A549 (cell line): Measurements from ENCODE around the gene VPS72. TPM values are rescaled to one million over a fixed set of nuclear protein-coding genes. Genes with fewer than 3 reads are reported as not detected.
A peak's percentile ranks its signal among the peaks of the same experiment; 100 is the strongest.

Experiments used
- ATAC-seq, 2 experiments: fragments of 200-7000 bp in 1 of 2; fragments of >200 bp in 1 of 2; cut with Nextera tagmentation in 1 of 2; cut with Tn5 transposase in 1 of 2; 3 replicates each; pipeline versions ENCODE4 v1.8.0 to v1.9.1; 2018 to 2020; ENCODE audit warnings: mild to moderate bottlenecking in 1 of 2, moderate library complexity in 1 of 2
- CTCF ChIA-PET: fragments of 300-600 bp; sonication (Branson Sonifier 250); formaldehyde crosslinking; extraction: SDS; loops from one replicate; lab custom pipeline; 2021; ENCODE audit warnings: antibody characterized with exemption, inconsistent platforms; lab: Yijun Ruan, JAX
- POLR2A ChIA-PET: fragments of 350-600 bp; formaldehyde crosslinking; extraction: SDS; loops from one replicate; lab custom pipeline; 2021; ENCODE audit warnings: antibody characterized with exemption, inconsistent platforms; lab: Yijun Ruan, JAX
- DNase-seq, 2 experiments: peaks; one replicate each; pipeline versions ENCODE4 v3.0.0 to v3.0.0-alpha.2; 2011 to 2016; ENCODE audit warnings: low read depth in 1 of 2, low spot score in 1 of 2
- FAIRE-seq: peaks from 2 replicates; lab custom pipeline; 2011; peaks lifted over from hg19 to GRCh38; lab: Jason Lieb, UNC
- H3K27ac ChIP-seq, 2 experiments: fragments of >200 bp; sonication (Bioruptor Twin); formaldehyde crosslinking; 3 replicates each; pipeline ENCODE4 v1.5.1; 2016 to 2017
- H3K4me1 ChIP-seq: fragments of >200 bp; sonication (Bioruptor Twin); formaldehyde crosslinking; 3 replicates; pipeline ENCODE4 v1.6.1; 2016
- H3K4me2 ChIP-seq: fragments of >200 bp; sonication (Bioruptor Twin); formaldehyde crosslinking; 3 replicates; pipeline ENCODE4 v1.6.1; 2016
- H3K4me3 ChIP-seq: fragments of >200 bp; sonication (Bioruptor Twin); formaldehyde crosslinking; 3 replicates; pipeline ENCODE4 v1.5.1; 2016
- H3K9me3 ChIP-seq: fragments of >200 bp; sonication (Bioruptor Twin); formaldehyde crosslinking; 3 replicates; pipeline ENCODE4 v1.6.1; 2016
- BHLHE40 ChIP-seq: IDR thresholded peaks from 2 replicates; pipeline ENCODE4 v1.6.1; 2012; ENCODE audit warnings: low read depth, low read length, inconsistent platforms
- CHD2 ChIP-seq: fragments of 150-350 bp; IDR thresholded peaks from 2 replicates; pipeline ENCODE4 v1.6.1; 2014; ENCODE audit warnings: low read length; ENCODE audit not compliant: partially characterized antibody
- CHD4 ChIP-seq: fragments of 200-600 bp; sonication (generic); IDR thresholded peaks from 2 replicates; pipeline ENCODE4 v1.6.1; 2016; ENCODE audit warnings: antibody characterized with exemption, mild to moderate bottlenecking, borderline replicate concordance
- CTCF ChIP-seq: fragments of >200 bp; sonication (Bioruptor Twin); formaldehyde crosslinking; IDR thresholded peaks from 3 replicates; pipeline ENCODE4 v1.5.1; 2016
- EHMT2 ChIP-seq: fragments of 200-600 bp; sonication (generic); IDR thresholded peaks from 2 replicates; pipeline ENCODE4 v1.6.1; 2016; ENCODE audit warnings: antibody characterized with exemption, low read depth, mild to moderate bottlenecking, moderate library complexity
- EP300 ChIP-seq, 2 experiments: fragments of >200 bp; sonication (Bioruptor Twin); formaldehyde crosslinking; IDR thresholded peaks; 2 replicates in 1 of 2; 3 replicates in 1 of 2; pipeline ENCODE4 v1.6.1; 2016 to 2017
- FOSB ChIP-seq: fragments of 250-450 bp; sonication (Bioruptor Pico); IDR thresholded peaks from 2 replicates; pipeline ENCODE4 v1.5.0; 2020; ENCODE audit warnings: mild to moderate bottlenecking, moderate library complexity
- FOSL2 ChIP-seq, 2 experiments: fragments of 450-650 bp in 1 of 2; fragments of >200 bp in 1 of 2; sonication (Bioruptor Twin) in 1 of 2; formaldehyde crosslinking; IDR thresholded peaks; 2 replicates each; pipeline versions ENCODE4 v1.5.0 to v1.6.1; 2016 to 2020; ENCODE audit warnings: mild to moderate bottlenecking in 1 of 2, moderate library complexity in 1 of 2
- FOXS1 ChIP-seq: fragments of 250-450 bp; sonication (Bioruptor Pico); IDR thresholded peaks from 2 replicates; pipeline ENCODE4 v1.5.0; 2020; ENCODE audit warnings: mild to moderate bottlenecking, moderate library complexity
- GATA3 ChIP-seq: IDR thresholded peaks from 2 replicates; pipeline ENCODE4 v1.6.1; 2012; ENCODE audit warnings: borderline replicate concordance
- HDAC2 ChIP-seq: fragments of 200-600 bp; sonication (generic); IDR thresholded peaks from 2 replicates; pipeline ENCODE4 v1.6.1; 2016
- HOXA7 ChIP-seq: fragments of 250-450 bp; sonication (Bioruptor Pico); IDR thresholded peaks from 2 replicates; pipeline ENCODE4 v1.5.0; 2020; ENCODE audit warnings: mild to moderate bottlenecking, moderate library complexity
- JUN ChIP-seq, 2 experiments: fragments of >200 bp; sonication (Bioruptor Twin); formaldehyde crosslinking; IDR thresholded peaks; 2 replicates in 1 of 2; 3 replicates in 1 of 2; pipeline ENCODE4 v1.6.1; 2016 to 2017
- KDM1A ChIP-seq: fragments of 200-600 bp; sonication (generic); IDR thresholded peaks from 2 replicates; pipeline ENCODE4 v1.6.1; 2016; ENCODE audit warnings: low read depth, mild to moderate bottlenecking
- NPAS2 ChIP-seq: fragments of 250-450 bp; sonication (Bioruptor Pico); IDR thresholded peaks from 2 replicates; pipeline ENCODE4 v1.8.0; 2022; ENCODE audit warnings: mild to moderate bottlenecking, moderate library complexity, borderline replicate concordance
- NR3C1 ChIP-seq: fragments of >200 bp; sonication (Bioruptor Twin); formaldehyde crosslinking; IDR thresholded peaks from 3 replicates; pipeline ENCODE4 v1.6.1; 2017
- PHF8 ChIP-seq: fragments of 200-600 bp; sonication (generic); IDR thresholded peaks from 2 replicates; pipeline ENCODE4 v1.6.1; 2016; ENCODE audit warnings: low read depth, mild to moderate bottlenecking, antibody characterized with exemption, moderate library complexity, borderline replicate concordance
- POLR2AphosphoS2 ChIP-seq: conservative IDR thresholded peaks from 2 replicates; pipeline ENCODE4 v1.6.1; 2012; ENCODE audit warnings: low read length, improper control_type of control experiment, inconsistent platforms
- RAD21 ChIP-seq, 2 experiments: fragments of >200 bp in 1 of 2; sonication (Bioruptor Twin) in 1 of 2; formaldehyde crosslinking in 1 of 2; IDR thresholded peaks in 1 of 2; conservative IDR thresholded peaks in 1 of 2; 2 replicates in 1 of 2; 3 replicates in 1 of 2; pipeline ENCODE4 v1.6.1; 2012 to 2018; ENCODE audit warnings: inconsistent platforms in 1 of 2
- RNF2 ChIP-seq: fragments of 200-600 bp; sonication (generic); IDR thresholded peaks from 2 replicates; pipeline ENCODE4 v1.6.1; 2016; ENCODE audit warnings: low read depth, mild to moderate bottlenecking, antibody characterized with exemption, moderate library complexity, borderline replicate concordance
- SMC3 ChIP-seq: fragments of >200 bp; sonication (Bioruptor Twin); formaldehyde crosslinking; IDR thresholded peaks from 3 replicates; pipeline ENCODE4 v1.6.1; 2018; ENCODE audit warnings: inconsistent platforms
- ZSCAN20 ChIP-seq: fragments of 250-450 bp; sonication (Bioruptor Pico); IDR thresholded peaks from 2 replicates; pipeline ENCODE4 v1.8.0; 2022; ENCODE audit warnings: mild to moderate bottlenecking, moderate library complexity
- WGBS: methylation state at CpG from one replicate; pipeline ENCODE4 v1.1.6; 2017; ENCODE audit errors: missing lambda C conversion rate; 5-methylcytosine and 5-hydroxymethylcytosine counted together
- polyA plus RNA-seq, 4 experiments: library from polyadenylated mRNA; depleted of rRNA in 3 of 4; stranded (reverse); fragments of >200 nt; fragmentation: RNase III in 1 of 4; extraction: RNeasy Plus Mini Kit Qiagen cat#74134 plus additional on column Dnase treatment in 1 of 4; gene quantifications; 2 replicates in 3 of 4; 3 replicates in 1 of 4; pipeline ENCODE4 v1.2.3, GENCODE V29; 2011 to 2017
- TF ChIP-seq, protein P1 (sequence below): IDR thresholded peaks from 2 replicates; pipeline ENCODE4 v1.6.1; 2012
- TF ChIP-seq, protein P2 (sequence below): fragments of >200 bp; sonication (Bioruptor Twin); formaldehyde crosslinking; IDR thresholded peaks from 3 replicates; pipeline ENCODE4 v1.6.1; 2016

The VPS72 gene
- polyA plus RNA-seq, 2 of the 4 experiments (the other 2 are of a cell fraction) = 50.8 to 81.2 TPM

GRCh38 chr1:151156515-151156819, 33.5 kb downstream of the VPS72 start, which contains the start of gene TNFAIP8L2 (continued):
- TF ChIP-seq CTCF (no peak), SMC3 (no peak), HDAC2 (no peak)
- TF ChIP-seq, all 56 proteins: peak for 0

GRCh38 chr1:151147665-151148064, 42.3 kb downstream of the VPS72 start:
- Histone ChIP-seq H3K4me3 (no peak overlapping the region), H3K4me2 (no peak overlapping the region; the same call in 2 of the 3 replicates), H3K4me1 (peaks cover 10% of the 10 kb centered on the region; the same call in 2 of the 3 replicates), H3K27ac (no peak overlapping the region), H3K9me3 (no peaks in the 10 kb centered on the region)
- FAIRE-seq (no peak), DNase-seq (no peak), ATAC-seq (no peak)
- 94% methylated on average over 2 of the region's 2 CpGs for WGBS
- ChIA-PET CTCF (interaction anchor here (1.6 kb wide), 1 partner anchor 76 kb away, joined by 5 read pairs; the partner anchor contains the start of gene GABPB2), POLR2A (interaction anchor here (0.5 kb wide), 1 partner anchor 45 kb away, joined by 4 read pairs; no protein-coding TSS in a partner anchor)
- no peak for TF ChIP-seq CHD4
- TF ChIP-seq, protein P1, sequence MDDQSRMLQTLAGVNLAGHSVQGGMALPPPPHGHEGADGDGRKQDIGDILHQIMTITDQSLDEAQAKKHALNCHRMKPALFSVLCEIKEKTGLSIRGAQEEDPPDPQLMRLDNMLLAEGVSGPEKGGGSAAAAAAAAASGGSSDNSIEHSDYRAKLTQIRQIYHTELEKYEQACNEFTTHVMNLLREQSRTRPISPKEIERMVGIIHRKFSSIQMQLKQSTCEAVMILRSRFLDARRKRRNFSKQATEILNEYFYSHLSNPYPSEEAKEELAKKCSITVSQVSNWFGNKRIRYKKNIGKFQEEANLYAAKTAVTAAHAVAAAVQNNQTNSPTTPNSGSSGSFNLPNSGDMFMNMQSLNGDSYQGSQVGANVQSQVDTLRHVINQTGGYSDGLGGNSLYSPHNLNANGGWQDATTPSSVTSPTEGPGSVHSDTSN = no peak
- TF ChIP-seq BHLHE40 = no peak
- no peak for TF ChIP-seq FOSL2 (IDR thresholded peaks at IDR 0.05)
- no peak for TF ChIP-seq FOSL2 (CRISPR knock-in tag; IDR thresholded peaks at IDR 0.05)
- no peak for TF ChIP-seq NPAS2 (CRISPR knock-in tag)
- TF ChIP-seq EHMT2 = no peak
- TF ChIP-seq HOXA7 (CRISPR knock-in tag) = no peak
- TF ChIP-seq RNF2 = no peak
- TF ChIP-seq KDM1A = no peak
- TF ChIP-seq FOSB (CRISPR knock-in tag) = no peak

DNA sequence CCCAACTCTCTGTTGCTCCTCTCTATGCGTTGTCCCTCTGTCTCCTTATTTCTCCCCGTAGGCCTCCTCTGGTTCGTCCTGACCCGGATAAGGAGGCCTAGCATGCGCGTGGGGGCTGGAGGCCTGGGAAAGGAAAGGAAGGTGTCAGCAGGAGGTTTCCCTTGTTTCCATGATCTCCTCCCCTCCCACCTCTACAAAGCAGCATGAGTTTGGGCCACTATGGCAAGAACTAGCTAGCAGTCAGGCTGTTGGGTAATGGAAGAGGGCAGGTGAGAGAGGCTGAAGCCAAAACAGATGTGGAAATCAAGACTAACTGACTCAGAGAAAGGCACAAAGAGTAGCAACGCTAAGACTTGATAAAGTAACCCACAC, 42.9 kb downstream of the VPS72 start:
- no peak for FAIRE-seq
- POLR2A ChIA-PET = interaction anchor here (0.5 kb wide), 1 partner anchor 45 kb away, joined by 4 read pairs; no protein-coding TSS in a partner anchor
- Histone ChIP-seq H3K9me3 (no peaks in the 10 kb centered on the region), H3K4me2 (peak overlapping the region; percentile 94), H3K27ac (peak overlapping the region in 1 of 2 experiments; percentile 52; a peak in 2 of 6 replicates), H3K4me3 (peak overlapping the region; percentile 66), H3K4me1 (peaks cover 10% of the 10 kb centered on the region; the same call in 2 of the 3 replicates)
- ATAC-seq = peak in 1 of 2 experiments; percentile 6; a peak in 2 of 6 replicates
- TF ChIP-seq NR3C1 = no peak
- TF ChIP-seq POLR2AphosphoS2 = no peak
- no peak for TF ChIP-seq FOSL2 (IDR thresholded peaks at IDR 0.05)
- no peak for TF ChIP-seq FOSL2 (CRISPR knock-in tag; IDR thresholded peaks at IDR 0.05)
- TF ChIP-seq FOXS1 (CRISPR knock-in tag) = no peak
- no peak for TF ChIP-seq EP300 (IDR thresholded peaks at IDR 0.05)
- no peak for TF ChIP-seq FOSB (CRISPR knock-in tag)
- no peak for TF ChIP-seq GATA3
- no peak for TF ChIP-seq HDAC2
- TF ChIP-seq PHF8 = no peak
- no peak for TF ChIP-seq ZSCAN20 (CRISPR knock-in tag)
- no peak for TF ChIP-seq CHD2
- TF ChIP-seq RAD21 (conservative IDR thresholded peaks at IDR 0.05 in 1 of 2, IDR thresholded peaks at IDR 0.05 in 1 of 2) = no peak
- TF ChIP-seq JUN (IDR thresholded peaks at IDR 0.05) = no peak
- TF ChIP-seq, protein P2, sequence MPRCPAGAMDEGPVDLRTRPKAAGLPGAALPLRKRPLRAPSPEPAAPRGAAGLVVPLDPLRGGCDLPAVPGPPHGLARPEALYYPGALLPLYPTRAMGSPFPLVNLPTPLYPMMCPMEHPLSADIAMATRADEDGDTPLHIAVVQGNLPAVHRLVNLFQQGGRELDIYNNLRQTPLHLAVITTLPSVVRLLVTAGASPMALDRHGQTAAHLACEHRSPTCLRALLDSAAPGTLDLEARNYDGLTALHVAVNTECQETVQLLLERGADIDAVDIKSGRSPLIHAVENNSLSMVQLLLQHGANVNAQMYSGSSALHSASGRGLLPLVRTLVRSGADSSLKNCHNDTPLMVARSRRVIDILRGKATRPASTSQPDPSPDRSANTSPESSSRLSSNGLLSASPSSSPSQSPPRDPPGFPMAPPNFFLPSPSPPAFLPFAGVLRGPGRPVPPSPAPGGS = no peak
- CTCF ChIA-PET = no interaction called here
- 64% methylated on average over 7 of the region's 7 CpGs for WGBS
- DNase-seq = no peak
